Fibroblast of lung (primary cell): ENCODE data around the gene NSMCE3. TPM values are rescaled to one million over a fixed set of nuclear protein-coding genes. Genes with fewer than 3 reads are reported as not detected.

ENCODE experiments used
- DNase-seq, 2 donors: peaks; one replicate each; pipeline versions ENCODE4 v3.0.0 to v3.0.0-alpha.2; 2010; ENCODE audit warnings: low read depth in 2 of 2
- H2AFZ ChIP-seq: 2 replicates; pipeline ENCODE4 v1.5.1; 2012; ENCODE audit warnings: low read length, control low read depth, inconsistent platforms
- H3K27ac ChIP-seq: 2 replicates; pipeline ENCODE4 v1.5.1; 2011; ENCODE audit warnings: low read length, control low read depth; ENCODE audit not compliant: insufficient read depth
- H3K27me3 ChIP-seq: 2 replicates; pipeline ENCODE4 v1.5.1; 2011; ENCODE audit warnings: mild to moderate bottlenecking, low read length; ENCODE audit not compliant: control insufficient read depth, insufficient read depth
- H3K36me3 ChIP-seq: 2 replicates; pipeline ENCODE4 v1.5.1; 2011; ENCODE audit warnings: low read length; ENCODE audit not compliant: control insufficient read depth, insufficient read depth
- H3K4me1 ChIP-seq: 2 replicates; pipeline ENCODE4 v1.5.1; 2011; ENCODE audit warnings: low read length; ENCODE audit not compliant: control insufficient read depth, insufficient read depth; ENCODE audit errors: extremely low read depth
- H3K4me2 ChIP-seq: 2 replicates; pipeline ENCODE4 v1.5.1; 2011; ENCODE audit warnings: low read length, control low read depth; ENCODE audit not compliant: insufficient read depth; ENCODE audit errors: extremely low read depth
- H3K4me3 ChIP-seq, 4 experiments: fragments of 200-600 bp in 1 of 4; sonication (generic) in 1 of 4; replicated peaks in 1 of 4; 2 replicates each; pipeline ENCODE4 v1.5.1; 2011 to 2016; ENCODE audit warnings: low read length in 4 of 4, low read depth in 3 of 4, mild to moderate bottlenecking in 3 of 4, control low read depth in 2 of 4, inconsistent platforms in 1 of 4, mixed read lengths in 1 of 4; ENCODE audit not compliant: insufficient read depth in 1 of 4; ENCODE audit errors: control extremely low read depth in 1 of 4
- H3K79me2 ChIP-seq: 2 replicates; pipeline ENCODE4 v1.5.1; 2012; ENCODE audit warnings: mild to moderate bottlenecking, low read length, inconsistent platforms; ENCODE audit not compliant: control insufficient read depth, insufficient read depth
- H3K9ac ChIP-seq: 2 replicates; pipeline ENCODE4 v1.5.1; 2011; ENCODE audit warnings: mild to moderate bottlenecking, low read length, control low read depth; ENCODE audit not compliant: insufficient read depth
- H3K9me3 ChIP-seq: 2 replicates; pipeline ENCODE4 v1.5.1; 2012; ENCODE audit warnings: low read depth, low read length; ENCODE audit not compliant: control insufficient read depth, insufficient read depth
- H4K20me1 ChIP-seq: 2 replicates; pipeline ENCODE4 v1.5.1; 2011; ENCODE audit warnings: low read length; ENCODE audit not compliant: control insufficient read depth, insufficient read depth; ENCODE audit errors: extremely low read depth
- CTCF ChIP-seq, 2 donors: IDR thresholded peaks in 1 of 2; conservative IDR thresholded peaks in 1 of 2; 1 replicate in 1 of 2; 2 replicates in 1 of 2; pipeline ENCODE4 v1.5.1; 2011 to 2012; ENCODE audit warnings: low read length in 2 of 2, control low read depth in 1 of 2, inconsistent platforms in 1 of 2, low read depth in 1 of 2, mild to moderate bottlenecking in 1 of 2
- EZH2 ChIP-seq: IDR thresholded peaks from 2 replicates; pipeline ENCODE4 v1.5.1; 2012; ENCODE audit warnings: low read length, control low read depth, mild to moderate bottlenecking; ENCODE audit errors: missing control alignments
- polyA plus RNA-seq, 2 donors: library from polyadenylated mRNA; depleted of rRNA in 1 of 2; stranded (reverse) in 1 of 2; unstranded in 1 of 2; fragments of >200 nt; gene quantifications; 2 replicates each; pipeline ENCODE4 v1.2.1, GENCODE V29; 2011 to 2012; ENCODE audit warnings: missing spikeins in 1 of 2
- total RNA-seq: library from RNA; depleted of rRNA; stranded (reverse); fragments of >200 nt; gene quantifications from 2 replicates; pipeline ENCODE4 v1.2.1, GENCODE V29; 2014

NSMCE3 gene
- total and polyA plus RNA-seq, 2 donors (not counting 1 experiment from before 2014, with no cell fraction given): 7.2 to 8.8 TPM

- no peak overlapping the region for H3K27ac ChIP-seq
- no peak overlapping the region for H2AFZ ChIP-seq
- H3K4me1 ChIP-seq: no peaks in the 10 kb centered on the region
- no peak overlapping the region for H3K9ac ChIP-seq
- H3K79me2 ChIP-seq: no peaks in the 10 kb centered on the region
- no peaks in the 10 kb centered on the region for H4K20me1 ChIP-seq
- H3K9me3 ChIP-seq: no peaks in the 10 kb centered on the region
- DNase-seq: no peak
- TF ChIP-seq CTCF (conservative IDR thresholded peaks at IDR 0.05 in 1 of 2, IDR thresholded peaks at IDR 0.05 in 1 of 2; ENCODE audit: low read depth in 1 of 2, low read length in 2 of 2) (no peak), EZH2 (no peak)
- no peaks in the 10 kb centered on the region for H3K36me3 ChIP-seq
- no peak overlapping the region for H3K4me3 ChIP-seq
- H3K27me3 ChIP-seq: no peaks in the 10 kb centered on the region
- no peak overlapping the region for H3K4me2 ChIP-seq
Measured at GRCh38 chr15:29289173-29289572, 19.6 kb upstream of the NSMCE3 start.

DNA sequence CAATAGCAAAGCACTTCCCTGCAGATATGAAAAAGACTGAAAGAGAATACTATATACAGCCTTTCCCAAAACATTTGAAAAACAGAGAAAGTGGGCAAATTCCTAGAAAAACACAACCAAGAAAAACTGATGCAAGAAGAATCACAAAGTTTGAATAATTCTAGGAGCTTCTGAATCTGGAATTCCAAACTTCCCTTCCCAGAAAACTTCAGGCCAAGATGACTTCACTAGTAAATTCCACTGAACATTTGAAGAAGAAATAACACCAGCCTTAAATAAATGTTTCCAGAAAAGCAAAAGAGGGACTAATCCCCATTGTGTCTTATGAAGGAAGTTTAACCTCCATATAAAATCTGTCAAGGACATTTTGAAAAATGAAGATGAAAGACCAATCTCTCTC is 15.8 kb upstream of the NSMCE3 start:
- no peak overlapping the region for H3K4me2 ChIP-seq
- no peaks in the 10 kb centered on the region for H3K27me3 ChIP-seq
- H3K9me3 ChIP-seq: no peaks in the 10 kb centered on the region
- no peaks in the 10 kb centered on the region for H3K36me3 ChIP-seq
- no peak overlapping the region for H3K27ac ChIP-seq
- no peaks in the 10 kb centered on the region for H4K20me1 ChIP-seq
- no peak overlapping the region for H2AFZ ChIP-seq
- TF ChIP-seq EZH2: no peak
- TF ChIP-seq CTCF (conservative IDR thresholded peaks at IDR 0.05 in 1 of 2, IDR thresholded peaks at IDR 0.05 in 1 of 2; ENCODE audit: low read depth in 1 of 2, low read length in 2 of 2): no peak
- H3K79me2 ChIP-seq: no peaks in the 10 kb centered on the region
- H3K4me3 ChIP-seq: no peak overlapping the region
- peak in 1 of 2 donors; percentile 30 for DNase-seq
- H3K4me1 ChIP-seq: no peaks in the 10 kb centered on the region
- no peak overlapping the region for H3K9ac ChIP-seq

GRCh38 chr15:29283381-29283780 is 13.8 kb upstream of the NSMCE3 start:
- H3K9me3 ChIP-seq: no peaks in the 10 kb centered on the region
- H3K4me1 ChIP-seq: peaks cover 6% of the 10 kb centered on the region
- TF ChIP-seq EZH2: no peak
- no peak for TF ChIP-seq CTCF (conservative IDR thresholded peaks at IDR 0.05 in 1 of 2, IDR thresholded peaks at IDR 0.05 in 1 of 2; ENCODE audit: low read depth in 1 of 2, low read length in 2 of 2)
- no peak overlapping the region for H3K4me3 ChIP-seq
- H3K9ac ChIP-seq: no peak overlapping the region
- DNase-seq: no peak
- no peak overlapping the region for H3K27ac ChIP-seq
- H3K4me2 ChIP-seq: no peak overlapping the region
- no peaks in the 10 kb centered on the region for H3K79me2 ChIP-seq
- no peaks in the 10 kb centered on the region for H4K20me1 ChIP-seq
- H3K27me3 ChIP-seq: no peaks in the 10 kb centered on the region
- H3K36me3 ChIP-seq: no peaks in the 10 kb centered on the region
- H2AFZ ChIP-seq: no peak overlapping the region
